ENCODE measurements around the gene COL25A1.

COL25A1 gene

GRCh38 chr4:108926061-108926460 lies 376.4 kb downstream of the COL25A1 start:
- DNase-seq (ENCODE audit: low read depth in 3 of 3, low spot score in 1 of 3) = no peak

- no peak for DNase-seq (ENCODE audit: low read depth in 3 of 3, low spot score in 1 of 3)
Measured at GRCh38 chr4:108922191-108922590, 380.3 kb downstream of the COL25A1 start.

- DNase-seq (ENCODE audit: low read depth in 3 of 3, low spot score in 1 of 3) = no peak
Measured at GRCh38 chr4:108920395-108921087, 381.9 kb downstream of the COL25A1 start.

- DNase-seq (ENCODE audit: low read depth in 3 of 3, low spot score in 1 of 3) = no peak
Measured at GRCh38 chr4:108919226-108919893, 383.1 kb downstream of the COL25A1 start.

- DNase-seq (ENCODE audit: low read depth in 3 of 3, low spot score in 1 of 3) = no peak
Measured at GRCh38 chr4:108917255-108917654, 385.2 kb downstream of the COL25A1 start.

- DNase-seq (ENCODE audit: low read depth in 3 of 3, low spot score in 1 of 3) = no peak
Measured at GRCh38 chr4:108916638-108917037, 385.8 kb downstream of the COL25A1 start.

GRCh38 chr4:108906866-108907367 lies 395.5 kb downstream of the COL25A1 start:
- DNase-seq (ENCODE audit: low read depth in 3 of 3, low spot score in 1 of 3) = no peak

- DNase-seq (ENCODE audit: low read depth in 3 of 3, low spot score in 1 of 3) = no peak
Measured at GRCh38 chr4:108906006-108906405, 396.5 kb downstream of the COL25A1 start.

GRCh38 chr4:108903464-108904221 lies 398.8 kb downstream of the COL25A1 start:
- no peak for DNase-seq (ENCODE audit: low read depth in 3 of 3, low spot score in 1 of 3)

- DNase-seq (ENCODE audit: low read depth in 3 of 3, low spot score in 1 of 3) = no peak
Measured at GRCh38 chr4:108902769-108903168, 399.7 kb downstream of the COL25A1 start.

- no peak for DNase-seq (ENCODE audit: low read depth in 3 of 3, low spot score in 1 of 3)
Measured at GRCh38 chr4:108901291-108901690, 401.2 kb downstream of the COL25A1 start.

- no peak for DNase-seq (ENCODE audit: low read depth in 3 of 3, low spot score in 1 of 3)
Measured at GRCh38 chr4:108900018-108900580, 402.4 kb downstream of the COL25A1 start.

- no peak for DNase-seq (ENCODE audit: low read depth in 3 of 3, low spot score in 1 of 3)
Measured at GRCh38 chr4:108893468-108893867, 409.0 kb downstream of the COL25A1 start.

- DNase-seq (ENCODE audit: low read depth in 3 of 3, low spot score in 1 of 3) = no peak
Measured at GRCh38 chr4:108891896-108892590, 410.4 kb downstream of the COL25A1 start.

- no peak for DNase-seq (ENCODE audit: low read depth in 3 of 3, low spot score in 1 of 3)
Measured at GRCh38 chr4:108890484-108890881, 412.0 kb downstream of the COL25A1 start.

- no peak for DNase-seq (ENCODE audit: low read depth in 3 of 3, low spot score in 1 of 3)
Measured at GRCh38 chr4:108889696-108890483, 412.6 kb downstream of the COL25A1 start.

- DNase-seq (ENCODE audit: low read depth in 3 of 3, low spot score in 1 of 3) = no peak
Measured at GRCh38 chr4:108888769-108889168, 413.7 kb downstream of the COL25A1 start.

GRCh38 chr4:108887034-108887433 lies 415.4 kb downstream of the COL25A1 start:
- no peak for DNase-seq (ENCODE audit: low read depth in 3 of 3, low spot score in 1 of 3)

- no peak for DNase-seq (ENCODE audit: low read depth in 3 of 3, low spot score in 1 of 3)
Measured at GRCh38 chr4:108885211-108885610, 417.2 kb downstream of the COL25A1 start.

- no peak for DNase-seq (ENCODE audit: low read depth in 3 of 3, low spot score in 1 of 3)
Measured at GRCh38 chr4:108884596-108884995, 417.9 kb downstream of the COL25A1 start.

Data from stimulated activated CD4-positive, alpha-beta T cell treated with anti-CD3 and anti-CD28 coated beads, TNF-alpha, amount 100 ng/mL, for 1 hour (primary cell).